ENCODE measurements around the gene TMEFF1.

- TF ChIP-seq ZNF384 (IDR thresholded peaks at IDR 0.05) (no peak), SP1 (IDR thresholded peaks at IDR 0.05) (no peak), FOXM1 (IDR thresholded peaks at IDR 0.05; ENCODE audit: borderline replicate concordance) (no peak), HDGF (IDR thresholded peaks at IDR 0.05; ENCODE audit: borderline replicate concordance) (no peak), TARDBP (IDR thresholded peaks at IDR 0.05) (no peak), BHLHE40 (IDR thresholded peaks at IDR 0.05; ENCODE audit: borderline replicate concordance) (no peak), FOXA1 (IDR thresholded peaks at IDR 0.05) (no peak)
Observed at GRCh38 chr9:100579665-100580064, 106.7 kb downstream of the TMEFF1 start.

Data from HEK293T (cell line).